ENCODE results near the gene FEZF2.

GRCh38 chr3:62343755-62344154 is 29.6 kb downstream of the FEZF2 start:
- TF ChIP-seq CTCF (IDR thresholded peaks at IDR 0.05; ENCODE audit: poor library complexity) (no peak), EZH2 (IDR thresholded peaks at IDR 0.05; ENCODE audit: borderline replicate concordance) (no peak)
